GM21423 (cell line): ENCODE measurements around the gene FXYD4.

Experiments
- ATAC-seq: cut with Tn5 transposase; IDR thresholded peaks from one replicate; pipeline ENCODE4 v1.9.1; 2021; ENCODE audit warnings: mild to moderate bottlenecking, moderate library complexity; ENCODE audit not compliant: unreplicated experiment

Gene FXYD4

DNA sequence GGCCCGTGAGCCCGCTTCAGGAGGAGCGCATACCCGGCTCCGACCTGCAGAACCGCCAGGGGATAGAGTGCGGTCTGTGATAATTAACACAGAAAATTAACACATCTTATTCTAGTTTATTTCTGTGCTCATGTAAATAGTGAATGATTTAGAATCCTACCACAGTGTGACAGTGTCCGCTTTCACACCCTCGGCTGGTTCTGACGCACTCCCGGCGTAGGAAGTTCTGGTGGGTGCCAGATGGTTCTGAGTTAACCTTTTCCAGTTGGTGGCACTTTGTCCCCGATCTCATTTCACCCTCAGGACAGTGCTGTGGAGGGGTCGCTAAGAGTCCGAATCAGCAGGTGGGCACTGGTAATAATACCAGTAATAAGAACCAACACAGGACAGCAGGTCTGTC lies 28.3 kb upstream of the FXYD4 start:
- no peak for ATAC-seq

- ATAC-seq: no peak
Measured at GRCh38 chr10:43344051-43344450, 27.4 kb upstream of the FXYD4 start.

GRCh38 chr10:43347997-43348396 lies 23.4 kb upstream of the FXYD4 start:
- ATAC-seq: no peak

DNA sequence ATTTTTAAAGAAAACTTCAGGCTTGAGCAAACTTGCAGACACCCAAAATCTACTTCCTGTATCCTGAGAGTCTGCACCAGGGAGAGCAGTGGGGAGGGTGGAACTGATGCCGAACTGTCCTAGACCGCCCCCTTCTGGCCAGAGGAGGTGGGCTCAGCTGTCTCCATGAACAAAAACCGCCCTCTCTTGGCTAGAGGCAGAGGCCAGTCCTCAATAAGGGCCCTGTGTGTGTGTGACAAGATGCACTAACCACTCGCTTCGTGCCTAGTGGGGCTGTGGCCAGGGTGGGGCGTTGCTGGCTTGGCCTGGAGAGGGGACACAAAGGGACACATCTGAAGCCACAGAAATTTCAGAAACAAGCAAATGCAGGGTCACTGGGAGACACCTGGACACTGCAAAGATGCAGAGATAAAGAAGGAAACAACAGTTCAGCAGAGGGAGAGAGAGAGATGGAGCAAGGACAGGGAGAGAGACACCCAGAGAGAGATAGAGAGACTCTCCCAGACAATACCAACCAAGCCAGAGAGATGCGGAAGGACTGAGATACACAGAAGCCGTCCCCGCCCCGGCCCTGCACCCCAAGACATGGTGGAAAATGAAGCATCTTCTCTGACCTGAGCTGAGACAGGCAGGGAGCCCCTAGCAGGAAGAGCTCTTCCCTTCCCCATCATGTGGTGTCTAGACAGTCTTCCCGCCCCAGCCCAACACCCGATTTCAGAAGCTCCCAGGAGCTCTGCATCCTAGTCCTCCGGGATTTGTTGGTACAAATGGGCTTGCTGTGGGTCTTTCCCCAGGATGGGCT lies 22.7 kb upstream of the FXYD4 start:
- peak; percentile 100 for ATAC-seq

GRCh38 chr10:43350156-43350555 lies 21.3 kb upstream of the FXYD4 start:
- ATAC-seq: no peak

GRCh38 chr10:43350686-43351085 lies 20.8 kb upstream of the FXYD4 start:
- ATAC-seq: no peak

- no peak for ATAC-seq
Measured at GRCh38 chr10:43351301-43351700, 20.1 kb upstream of the FXYD4 start.

GRCh38 chr10:43352951-43353350 lies 18.5 kb upstream of the FXYD4 start:
- ATAC-seq: no peak

DNA sequence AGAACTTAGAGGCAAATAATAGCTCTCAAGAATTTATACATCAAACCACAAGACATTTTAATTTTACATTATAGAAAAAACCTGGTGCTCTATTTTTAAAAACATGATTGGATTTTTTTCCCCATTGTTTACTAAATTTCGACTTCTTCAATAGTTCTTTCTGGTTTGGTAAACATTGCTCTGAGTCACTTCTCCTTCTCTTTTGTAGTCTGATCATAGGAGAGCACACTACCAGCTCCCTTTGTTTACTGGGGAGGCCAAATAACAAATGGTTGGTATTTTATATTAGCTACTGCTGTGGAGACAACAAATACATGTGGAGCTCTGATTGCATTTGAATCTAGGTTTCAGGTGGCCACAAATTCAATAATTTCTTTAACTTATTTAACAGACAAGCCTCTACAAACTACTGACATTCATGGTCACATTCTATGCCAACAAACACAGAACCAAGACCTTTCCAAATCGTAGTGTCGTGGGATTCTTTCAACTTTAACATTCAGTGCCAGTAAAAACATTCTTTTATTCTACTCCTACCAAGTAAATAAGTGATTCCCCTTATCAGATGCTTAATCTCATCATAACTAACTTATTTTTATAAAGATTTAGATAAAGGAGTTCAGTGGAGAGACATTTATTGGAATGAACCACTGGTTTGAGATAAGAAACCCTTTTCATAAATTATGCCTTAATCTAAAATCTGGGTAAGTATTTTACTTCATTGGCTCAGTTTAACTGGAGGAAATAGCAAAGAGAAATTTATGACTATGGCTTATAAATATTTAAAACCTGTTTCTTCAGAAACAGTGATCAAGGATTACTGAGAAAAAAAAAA lies 17.7 kb upstream of the FXYD4 start:
- ATAC-seq: no peak

DNA sequence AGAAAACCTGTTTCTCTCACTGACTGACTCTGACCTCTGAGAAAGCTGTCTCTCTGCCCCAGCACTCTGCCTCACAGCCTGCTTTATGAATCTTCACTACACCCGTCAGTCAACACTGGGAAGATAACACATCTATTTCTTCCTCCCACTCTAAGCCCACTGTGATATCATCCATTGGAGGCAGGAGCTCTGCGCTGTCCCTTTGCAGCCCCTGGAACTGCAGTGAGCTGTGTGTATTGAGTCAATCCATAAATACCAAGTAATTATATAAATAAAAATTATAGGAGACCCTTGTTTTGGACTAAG lies 17.2 kb upstream of the FXYD4 start:
- ATAC-seq: no peak

DNA sequence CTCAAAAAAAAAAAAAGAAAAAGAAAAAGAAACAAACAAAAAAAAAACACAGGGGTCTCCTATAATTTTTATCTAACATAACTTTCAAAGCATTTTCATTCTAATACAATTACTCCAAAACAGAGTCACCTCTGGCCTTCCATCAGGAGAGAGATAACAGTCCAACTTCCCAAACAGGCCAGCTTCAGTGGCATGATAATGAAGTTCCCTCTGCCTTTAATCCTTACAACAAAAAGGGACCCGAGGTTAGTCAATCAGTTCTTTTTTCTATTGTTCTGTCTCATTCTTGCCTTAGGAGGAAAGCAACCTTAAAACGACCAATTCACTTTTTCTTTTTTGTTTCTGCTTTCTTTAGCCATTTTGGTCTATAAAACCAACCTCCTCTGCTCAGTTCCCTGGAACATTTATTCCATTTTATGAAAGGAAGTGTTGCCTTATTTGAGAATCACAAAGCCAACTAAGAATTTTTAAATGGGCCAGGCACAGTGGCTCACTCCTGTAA lies 16.5 kb upstream of the FXYD4 start:
- no peak for ATAC-seq

DNA sequence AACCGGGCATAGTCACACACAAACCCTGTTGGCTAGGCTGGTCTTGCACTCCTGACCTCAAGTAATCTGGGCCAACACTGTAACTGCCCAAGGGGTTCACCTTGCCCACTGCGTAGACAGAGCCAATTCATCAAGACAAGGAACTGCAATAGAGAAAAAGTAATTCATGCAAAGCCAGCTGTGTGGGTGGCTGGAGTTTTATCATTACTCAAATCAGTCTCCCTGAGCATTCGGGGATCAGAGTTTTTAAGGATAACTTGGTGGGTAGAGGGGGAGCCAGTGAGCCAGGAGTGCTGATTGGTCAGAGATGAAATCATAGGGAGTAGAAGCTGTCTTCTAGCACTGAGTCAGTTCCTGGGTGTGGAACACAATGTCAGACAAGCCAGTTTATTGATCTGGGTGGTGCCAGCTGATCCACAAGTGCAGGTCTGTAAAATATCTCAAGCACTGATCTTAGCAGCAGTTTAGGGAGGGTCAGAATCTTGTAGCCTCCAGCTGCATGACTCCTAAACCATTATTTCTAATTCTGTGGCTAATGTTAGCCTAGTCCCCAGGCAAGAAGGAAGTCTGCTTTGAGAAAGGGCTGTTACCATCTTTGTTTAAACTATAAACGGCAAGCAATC lies 15.6 kb upstream of the FXYD4 start:
- ATAC-seq: no peak

- ATAC-seq: no peak
Measured at GRCh38 chr10:43360086-43360485, 11.3 kb upstream of the FXYD4 start.

- ATAC-seq: no peak
Measured at GRCh38 chr10:43361547-43362190, 9.8 kb upstream of the FXYD4 start.

DNA sequence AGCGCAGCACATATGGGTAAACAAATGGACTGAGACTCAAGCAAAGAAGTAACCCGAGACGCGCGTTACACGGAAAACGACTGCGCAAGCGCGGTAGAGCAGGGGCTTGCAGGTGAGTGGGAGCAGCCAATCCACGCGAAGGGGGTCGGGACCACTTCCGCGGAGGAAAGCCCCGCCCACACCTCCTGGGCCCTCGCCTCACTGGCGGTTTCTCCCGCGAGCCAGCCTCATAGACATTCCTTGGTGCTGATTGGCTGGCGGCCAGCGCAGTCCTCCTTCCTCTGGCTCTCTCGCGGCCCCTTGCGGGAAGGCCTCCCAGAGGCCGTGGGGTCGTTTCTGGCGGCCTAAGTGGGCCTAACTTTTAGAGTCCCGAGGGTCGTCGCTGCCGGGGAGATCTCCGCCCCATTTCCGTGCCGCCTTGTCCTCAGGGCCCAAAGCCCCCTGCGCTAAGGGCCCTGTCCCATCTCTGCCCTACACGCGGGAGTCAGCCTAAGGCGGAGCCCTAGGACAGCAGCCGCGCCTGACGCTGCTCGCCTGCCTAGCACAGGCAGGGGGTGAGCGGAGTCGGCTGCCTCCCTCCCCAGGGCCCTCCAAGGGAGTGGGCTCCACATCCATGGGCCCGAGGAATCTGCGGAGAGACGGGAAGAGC lies 9.1 kb upstream of the FXYD4 start:
- ATAC-seq: peak; percentile 98

GRCh38 chr10:43365001-43365400 lies 6.4 kb upstream of the FXYD4 start:
- ATAC-seq: no peak

GRCh38 chr10:43369921-43370320 lies 1.5 kb upstream of the FXYD4 start:
- no peak for ATAC-seq

- no peak for ATAC-seq
Measured at GRCh38 chr10:43370671-43371215, 693 bp upstream of the FXYD4 start.

GRCh38 chr10:43372765-43373361 lies 1.4 kb downstream of the FXYD4 start:
- no peak for ATAC-seq

- ATAC-seq: no peak
Measured at GRCh38 chr10:43373461-43373860, 2.0 kb downstream of the FXYD4 start.
